ENCODE results near the gene AHI1.
A peak's percentile ranks its signal among the peaks of the same experiment; 100 is the strongest.
"Not testable (repeated sequence)": the region's sequence is repeated elsewhere in the genome, so short reads cannot be mapped to it uniquely, and the experiment has no call there.

The AHI1 gene

DNA sequence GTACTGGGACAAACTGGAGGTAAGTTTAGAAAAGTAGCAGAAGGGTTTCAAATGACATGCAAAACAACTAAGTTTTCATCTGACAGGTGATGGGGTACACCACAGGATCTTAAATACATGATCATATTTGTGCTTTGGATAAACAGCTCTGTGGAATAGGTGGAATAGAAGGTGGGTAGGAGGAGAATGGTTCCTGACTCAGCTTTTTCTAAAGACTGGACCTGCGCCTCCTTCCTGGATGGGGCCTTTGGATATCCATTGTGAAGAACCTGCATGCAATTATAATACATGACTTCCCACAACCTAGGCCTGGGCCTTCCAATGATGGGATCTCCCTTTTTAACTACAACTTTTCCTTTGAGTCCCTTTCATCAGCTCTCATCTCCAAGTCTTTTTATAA lies 145.9 kb downstream of the AHI1 start:
- H3K4me1 ChIP-seq (ENCODE audit: control insufficient read depth, insufficient read depth, low read length) = no peaks in the 10 kb centered on the region
- no peak overlapping the region for H3K4me3 ChIP-seq (ENCODE audit: low read length)
- no peaks in the 10 kb centered on the region for H3K9me3 ChIP-seq (ENCODE audit: control insufficient read depth, low read length)
- peaks cover 5% of the 10 kb centered on the region for H3K36me3 ChIP-seq (ENCODE audit: control insufficient read depth, insufficient read depth, low read length, severe bottlenecking)
- no peak for DNase-seq (ENCODE audit: low read depth)
- H3K27me3 ChIP-seq (replicated peaks; ENCODE audit: control insufficient read depth, insufficient read depth, low read length) = no peaks in the 10 kb centered on the region
- H3K9ac ChIP-seq (ENCODE audit: low read length) = no peak overlapping the region

DNA sequence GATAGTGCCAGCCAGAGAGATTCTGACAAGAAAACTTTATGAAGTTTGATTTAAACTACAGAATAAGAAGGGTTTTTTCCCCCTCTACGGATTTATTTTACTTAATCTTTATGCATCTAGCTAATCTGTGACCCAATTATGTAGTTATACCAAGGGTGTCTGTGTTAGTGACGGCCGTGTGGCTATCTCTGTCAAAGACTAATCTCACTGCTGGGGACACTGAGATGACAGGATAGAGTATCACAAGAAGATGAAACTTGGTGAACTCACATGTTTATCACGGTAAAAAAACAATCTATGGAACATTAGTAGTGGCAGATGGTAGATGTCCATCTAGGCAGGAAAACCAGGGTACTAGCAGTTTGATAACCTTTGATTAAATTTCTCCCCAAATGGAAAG lies 149.7 kb downstream of the AHI1 start:
- no peaks in the 10 kb centered on the region for H3K4me1 ChIP-seq (ENCODE audit: control insufficient read depth, insufficient read depth, low read length)
- no peaks in the 10 kb centered on the region for H3K9me3 ChIP-seq (ENCODE audit: control insufficient read depth, low read length)
- H3K36me3 ChIP-seq (ENCODE audit: control insufficient read depth, insufficient read depth, low read length, severe bottlenecking) = peaks cover 5% of the 10 kb centered on the region
- H3K27me3 ChIP-seq (replicated peaks; ENCODE audit: control insufficient read depth, insufficient read depth, low read length) = no peaks in the 10 kb centered on the region
- no peak overlapping the region for H3K9ac ChIP-seq (ENCODE audit: low read length)
- no peak for DNase-seq (ENCODE audit: low read depth)
- no peak overlapping the region for H3K4me3 ChIP-seq (ENCODE audit: low read length)

GRCh38 chr6:135346747-135347146 lies 150.8 kb downstream of the AHI1 start:
- Histone ChIP-seq H3K9ac (ENCODE audit: low read length) (no peak overlapping the region), H3K4me3 (ENCODE audit: low read length) (no peak overlapping the region), H3K4me1 (ENCODE audit: control insufficient read depth, insufficient read depth, low read length) (no peaks in the 10 kb centered on the region), H3K9me3 (ENCODE audit: control insufficient read depth, low read length) (no peaks in the 10 kb centered on the region), H3K36me3 (ENCODE audit: control insufficient read depth, insufficient read depth, low read length, severe bottlenecking) (peaks cover 5% of the 10 kb centered on the region), H3K27me3 (replicated peaks; ENCODE audit: control insufficient read depth, insufficient read depth, low read length) (no peaks in the 10 kb centered on the region)
- peak; percentile 7 for DNase-seq (ENCODE audit: low read depth)

DNA sequence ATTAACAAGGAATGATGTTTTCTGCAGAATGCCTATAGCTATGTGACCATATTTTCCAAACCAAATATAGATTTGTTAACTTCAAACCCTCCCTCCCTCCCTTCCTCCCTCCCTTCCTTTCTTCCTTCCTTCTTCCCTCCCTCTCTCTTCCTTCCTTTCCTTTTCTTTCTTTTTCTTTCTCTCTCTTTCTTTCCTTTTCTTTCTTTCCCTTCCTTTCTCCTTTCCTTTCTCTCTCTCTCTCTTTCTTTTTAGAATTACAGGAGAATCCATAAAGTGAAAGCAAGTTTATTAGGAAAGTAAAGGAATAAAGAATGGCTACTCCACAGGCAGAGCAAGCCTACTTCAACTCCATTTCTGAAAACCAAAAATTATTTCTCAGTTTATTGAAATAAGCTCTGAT lies 153.0 kb downstream of the AHI1 start:
- Histone ChIP-seq H3K4me3 (ENCODE audit: low read length) (no peak overlapping the region), H3K27me3 (replicated peaks; ENCODE audit: control insufficient read depth, insufficient read depth, low read length) (no peaks in the 10 kb centered on the region), H3K9ac (ENCODE audit: low read length) (no peak overlapping the region), H3K36me3 (ENCODE audit: control insufficient read depth, insufficient read depth, low read length, severe bottlenecking) (no peaks in the 10 kb centered on the region), H3K9me3 (ENCODE audit: control insufficient read depth, low read length) (no peaks in the 10 kb centered on the region), H3K4me1 (ENCODE audit: control insufficient read depth, insufficient read depth, low read length) (no peaks in the 10 kb centered on the region)
- DNase-seq (ENCODE audit: low read depth) = no peak

DNA sequence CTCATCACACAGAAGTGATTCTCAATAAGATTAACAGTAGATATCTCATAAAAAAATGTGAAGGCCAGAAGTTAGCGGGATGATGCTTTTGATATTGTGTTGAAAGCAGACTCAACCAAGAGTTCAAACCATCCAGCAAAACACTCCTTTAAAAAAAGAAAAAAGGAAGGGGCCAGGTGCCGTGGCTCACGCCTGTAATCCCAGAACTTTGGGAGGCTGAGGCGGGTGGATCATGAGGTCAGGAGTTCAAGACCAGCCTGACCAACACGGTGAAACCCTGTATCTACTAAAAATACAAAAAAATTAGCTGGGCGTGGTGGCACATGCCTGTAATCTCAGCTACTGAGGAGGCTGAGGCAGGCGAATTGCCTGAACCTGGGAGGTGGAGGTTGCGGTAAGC lies 157.6 kb downstream of the AHI1 start:
- not testable (repeated sequence) for H3K9me3 ChIP-seq (ENCODE audit: control insufficient read depth, low read length); H3K36me3 ChIP-seq (ENCODE audit: control insufficient read depth, insufficient read depth, low read length, severe bottlenecking); DNase-seq (ENCODE audit: low read depth); H3K4me1 ChIP-seq (ENCODE audit: control insufficient read depth, insufficient read depth, low read length); H3K4me3 ChIP-seq (ENCODE audit: low read length); H3K9ac ChIP-seq (ENCODE audit: low read length); H3K27me3 ChIP-seq (replicated peaks; ENCODE audit: control insufficient read depth, insufficient read depth, low read length)

DNA sequence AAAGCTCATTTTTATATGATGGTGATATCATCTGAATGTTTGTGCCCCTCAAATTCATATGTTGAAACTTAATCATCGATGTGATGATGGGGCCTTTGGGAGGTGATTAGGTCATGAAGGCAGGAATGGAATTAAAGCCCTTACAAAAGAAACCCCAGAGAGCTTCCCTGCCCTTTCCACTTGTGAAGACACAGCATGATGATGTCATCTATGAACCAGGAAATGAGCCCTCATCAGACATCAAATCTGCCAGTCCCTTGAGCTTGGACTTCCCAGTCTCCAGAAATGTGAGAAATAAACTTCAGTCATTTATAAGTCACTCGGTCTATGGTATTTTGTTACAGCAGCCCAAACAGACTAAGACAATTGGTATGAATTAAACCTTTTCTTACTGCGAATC lies 163.4 kb downstream of the AHI1 start:
- Histone ChIP-seq H3K27me3 (replicated peaks; ENCODE audit: control insufficient read depth, insufficient read depth, low read length) (no peaks in the 10 kb centered on the region), H3K36me3 (ENCODE audit: control insufficient read depth, insufficient read depth, low read length, severe bottlenecking) (no peaks in the 10 kb centered on the region), H3K4me3 (ENCODE audit: low read length) (no peak overlapping the region), H3K4me1 (ENCODE audit: control insufficient read depth, insufficient read depth, low read length) (no peaks in the 10 kb centered on the region), H3K9me3 (ENCODE audit: control insufficient read depth, low read length) (no peaks in the 10 kb centered on the region), H3K9ac (ENCODE audit: low read length) (no peak overlapping the region)
- DNase-seq (ENCODE audit: low read depth) = no peak

GRCh38 chr6:135331002-135331401 lies 166.5 kb downstream of the AHI1 start:
- DNase-seq (ENCODE audit: low read depth) = no peak

GRCh38 chr6:135329851-135330803 lies 167.4 kb downstream of the AHI1 start:
- H3K4me3 ChIP-seq (ENCODE audit: low read length) = no peak overlapping the region
- no peaks in the 10 kb centered on the region for H3K9me3 ChIP-seq (ENCODE audit: control insufficient read depth, low read length)
- H3K4me1 ChIP-seq (ENCODE audit: control insufficient read depth, insufficient read depth, low read length) = peaks cover 8% of the 10 kb centered on the region
- no peak overlapping the region for H3K9ac ChIP-seq (ENCODE audit: low read length)
- H3K36me3 ChIP-seq (ENCODE audit: control insufficient read depth, insufficient read depth, low read length, severe bottlenecking) = peaks cover 4% of the 10 kb centered on the region
- DNase-seq (ENCODE audit: low read depth) = no peak
- H3K27me3 ChIP-seq (replicated peaks; ENCODE audit: control insufficient read depth, insufficient read depth, low read length) = no peaks in the 10 kb centered on the region

More at GRCh38 chr6:135331002-135331401, 166.5 kb downstream of the AHI1 start:
- Histone ChIP-seq H3K4me1 (ENCODE audit: control insufficient read depth, insufficient read depth, low read length) (peaks cover 6% of the 10 kb centered on the region), H3K36me3 (ENCODE audit: control insufficient read depth, insufficient read depth, low read length, severe bottlenecking) (peaks cover 4% of the 10 kb centered on the region), H3K4me3 (ENCODE audit: low read length) (no peak overlapping the region), H3K9me3 (ENCODE audit: control insufficient read depth, low read length) (no peaks in the 10 kb centered on the region), H3K27me3 (replicated peaks; ENCODE audit: control insufficient read depth, insufficient read depth, low read length) (no peaks in the 10 kb centered on the region), H3K9ac (ENCODE audit: low read length) (no peak overlapping the region)

DNA sequence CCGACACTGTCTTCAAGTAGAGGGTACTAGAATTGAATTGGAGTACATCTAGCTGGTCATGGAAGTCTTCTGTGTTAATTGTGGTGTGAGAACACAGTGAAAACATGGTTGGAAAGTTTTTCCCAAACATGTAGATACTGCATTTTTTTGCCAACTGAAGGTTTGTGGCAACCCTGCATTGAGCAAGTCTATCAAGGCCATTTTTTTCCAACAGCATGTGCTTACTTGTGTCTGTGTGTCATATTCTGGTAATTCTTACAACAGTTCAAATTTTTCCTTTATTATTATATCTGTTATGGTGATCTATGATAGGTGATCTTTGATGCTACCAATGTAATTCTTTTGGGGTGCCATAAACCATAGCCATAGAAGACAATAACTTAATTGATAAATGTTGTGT lies 169.4 kb downstream of the AHI1 start:
- no peak overlapping the region for H3K9ac ChIP-seq (ENCODE audit: low read length)
- peaks cover 8% of the 10 kb centered on the region for H3K4me1 ChIP-seq (ENCODE audit: control insufficient read depth, insufficient read depth, low read length)
- no peak for DNase-seq (ENCODE audit: low read depth)
- no peak overlapping the region for H3K4me3 ChIP-seq (ENCODE audit: low read length)
- no peaks in the 10 kb centered on the region for H3K9me3 ChIP-seq (ENCODE audit: control insufficient read depth, low read length)
- H3K36me3 ChIP-seq (ENCODE audit: control insufficient read depth, insufficient read depth, low read length, severe bottlenecking) = peaks cover 4% of the 10 kb centered on the region
- no peaks in the 10 kb centered on the region for H3K27me3 ChIP-seq (replicated peaks; ENCODE audit: control insufficient read depth, insufficient read depth, low read length)

DNA sequence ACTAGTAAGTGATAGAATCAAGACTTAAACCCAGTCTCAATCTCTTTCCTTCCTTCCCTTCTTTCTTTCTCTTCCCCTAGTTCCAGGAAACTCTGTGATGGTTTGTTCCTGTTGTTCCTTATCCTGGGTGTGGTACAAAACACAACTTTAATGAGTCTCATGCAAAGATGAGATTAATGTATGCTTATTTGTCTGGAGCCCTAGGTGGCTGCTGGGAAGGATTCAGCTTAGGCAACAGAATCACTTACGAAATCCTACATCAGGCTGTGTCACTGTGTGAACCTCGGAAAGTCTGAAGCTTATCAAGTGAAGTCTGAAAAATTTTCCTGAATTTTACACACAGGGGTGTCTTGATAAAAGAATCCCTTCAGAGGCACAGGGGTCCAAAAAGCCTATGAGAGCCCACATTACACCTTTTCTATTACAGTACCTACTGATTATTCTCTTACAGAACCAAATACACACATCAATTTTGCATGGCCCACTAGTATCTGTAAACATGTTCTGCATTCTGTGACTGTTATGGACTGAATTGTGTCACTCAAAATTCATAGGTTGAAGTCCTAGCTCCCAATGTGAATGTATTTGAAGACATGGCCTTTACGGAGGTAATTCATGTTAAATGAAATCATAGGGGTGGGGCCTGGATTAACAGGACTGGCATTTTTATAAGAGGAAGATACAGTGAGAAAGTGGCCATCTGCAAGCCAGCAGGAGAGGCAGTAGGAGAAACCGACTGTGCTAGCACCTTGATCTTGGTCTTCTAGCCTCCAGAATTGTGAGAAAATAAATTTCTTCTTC lies 171.7 kb downstream of the AHI1 start:
- Histone ChIP-seq H3K36me3 (ENCODE audit: control insufficient read depth, insufficient read depth, low read length, severe bottlenecking) (peaks cover 4% of the 10 kb centered on the region), H3K27me3 (replicated peaks; ENCODE audit: control insufficient read depth, insufficient read depth, low read length) (no peaks in the 10 kb centered on the region), H3K9me3 (ENCODE audit: control insufficient read depth, low read length) (no peaks in the 10 kb centered on the region), H3K9ac (ENCODE audit: low read length) (no peak overlapping the region), H3K4me1 (ENCODE audit: control insufficient read depth, insufficient read depth, low read length) (peaks cover 8% of the 10 kb centered on the region), H3K4me3 (ENCODE audit: low read length) (no peak overlapping the region)
- DNase-seq (ENCODE audit: low read depth) = peak; percentile 4

DNA sequence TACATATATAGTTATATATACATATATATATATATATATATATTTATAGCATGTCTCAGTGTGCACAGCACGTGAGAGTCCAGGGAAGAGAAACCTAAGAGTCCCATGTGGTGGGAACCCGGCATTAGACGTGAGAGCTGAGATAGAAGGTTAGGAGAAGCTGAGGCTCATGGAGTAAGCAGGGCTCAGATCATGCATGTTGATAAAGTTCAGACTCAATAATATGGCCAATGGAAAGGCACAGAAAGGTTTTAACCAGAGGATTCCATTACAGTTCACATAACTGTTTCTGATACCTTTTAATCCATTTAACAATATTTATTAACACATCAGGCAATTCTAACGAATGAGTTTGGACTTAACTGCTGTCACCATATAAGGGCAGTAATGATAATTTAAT lies 173.0 kb downstream of the AHI1 start:
- Histone ChIP-seq H3K9me3 (ENCODE audit: control insufficient read depth, low read length) (no peaks in the 10 kb centered on the region), H3K4me1 (ENCODE audit: control insufficient read depth, insufficient read depth, low read length) (peaks cover 8% of the 10 kb centered on the region), H3K36me3 (ENCODE audit: control insufficient read depth, insufficient read depth, low read length, severe bottlenecking) (peaks cover 4% of the 10 kb centered on the region), H3K4me3 (ENCODE audit: low read length) (no peak overlapping the region), H3K9ac (ENCODE audit: low read length) (no peak overlapping the region), H3K27me3 (replicated peaks; ENCODE audit: control insufficient read depth, insufficient read depth, low read length) (no peaks in the 10 kb centered on the region)
- DNase-seq (ENCODE audit: low read depth) = no peak

Measured in adipocyte (in vitro differentiated cells).